NCI-H1930 (cell line): ENCODE results near the gene NECTIN1.

Experiments
- DNase-seq, 2 experiments: peaks; one replicate each; lab custom pipeline; 2025; lab: John Stamatoyannopoulos, UW

The NECTIN1 gene, protein sequence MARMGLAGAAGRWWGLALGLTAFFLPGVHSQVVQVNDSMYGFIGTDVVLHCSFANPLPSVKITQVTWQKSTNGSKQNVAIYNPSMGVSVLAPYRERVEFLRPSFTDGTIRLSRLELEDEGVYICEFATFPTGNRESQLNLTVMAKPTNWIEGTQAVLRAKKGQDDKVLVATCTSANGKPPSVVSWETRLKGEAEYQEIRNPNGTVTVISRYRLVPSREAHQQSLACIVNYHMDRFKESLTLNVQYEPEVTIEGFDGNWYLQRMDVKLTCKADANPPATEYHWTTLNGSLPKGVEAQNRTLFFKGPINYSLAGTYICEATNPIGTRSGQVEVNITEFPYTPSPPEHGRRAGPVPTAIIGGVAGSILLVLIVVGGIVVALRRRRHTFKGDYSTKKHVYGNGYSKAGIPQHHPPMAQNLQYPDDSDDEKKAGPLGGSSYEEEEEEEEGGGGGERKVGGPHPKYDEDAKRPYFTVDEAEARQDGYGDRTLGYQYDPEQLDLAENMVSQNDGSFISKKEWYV

DNA sequence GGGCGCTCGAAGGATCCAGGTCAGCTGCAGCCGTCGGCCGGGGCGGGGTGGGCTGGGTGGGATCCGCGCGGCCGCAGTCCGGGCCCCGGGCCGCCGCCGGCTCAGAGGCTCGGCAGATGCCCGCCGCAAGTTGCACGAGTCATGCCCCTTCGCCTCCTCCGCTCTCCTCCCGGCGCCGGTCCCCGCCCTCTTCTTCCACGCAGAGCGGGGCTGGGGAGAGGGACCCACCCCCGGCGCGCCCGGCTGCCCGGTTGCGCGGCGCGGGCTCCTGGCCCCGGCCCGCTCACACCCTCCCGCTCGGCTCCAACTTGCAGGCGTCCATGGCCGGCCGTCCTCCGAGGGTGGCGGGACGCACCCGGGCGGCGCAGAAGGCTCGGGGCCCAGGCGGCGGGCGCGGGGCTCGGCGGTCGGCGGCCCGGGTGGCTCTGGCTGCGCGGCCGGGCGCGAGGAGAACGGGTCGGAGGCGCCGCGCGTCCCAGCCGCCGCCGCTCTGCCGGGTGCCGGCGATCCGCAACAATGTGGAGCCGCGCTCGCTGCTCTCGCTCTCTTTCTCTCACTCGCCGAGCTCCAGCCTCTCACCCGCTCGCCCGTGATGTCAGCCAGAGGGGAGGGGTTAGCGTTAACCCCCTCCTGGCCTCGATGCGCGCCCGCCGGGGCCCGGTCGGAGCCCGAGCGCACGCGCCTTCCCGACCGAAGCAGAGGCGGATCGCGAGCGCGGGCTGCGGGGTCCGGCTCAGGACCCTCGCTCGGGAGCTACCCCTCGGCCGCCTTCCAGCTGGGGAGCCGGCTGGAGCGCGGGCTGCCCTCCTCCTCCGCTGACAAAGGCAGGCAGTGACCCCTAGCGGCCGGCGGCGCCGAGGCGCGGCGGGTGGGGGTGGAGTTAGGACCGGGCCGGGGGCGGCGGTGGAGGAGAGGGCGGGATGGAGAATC lies at the start of gene NECTIN1:
Gene NECTIN1, minus strand, starts transcription at position 550 of the 930 bp plus-strand sequence. CDS start 647 bp downstream, outside the sequence.
- peak; percentile 58 to 80 for DNase-seq

DNA sequence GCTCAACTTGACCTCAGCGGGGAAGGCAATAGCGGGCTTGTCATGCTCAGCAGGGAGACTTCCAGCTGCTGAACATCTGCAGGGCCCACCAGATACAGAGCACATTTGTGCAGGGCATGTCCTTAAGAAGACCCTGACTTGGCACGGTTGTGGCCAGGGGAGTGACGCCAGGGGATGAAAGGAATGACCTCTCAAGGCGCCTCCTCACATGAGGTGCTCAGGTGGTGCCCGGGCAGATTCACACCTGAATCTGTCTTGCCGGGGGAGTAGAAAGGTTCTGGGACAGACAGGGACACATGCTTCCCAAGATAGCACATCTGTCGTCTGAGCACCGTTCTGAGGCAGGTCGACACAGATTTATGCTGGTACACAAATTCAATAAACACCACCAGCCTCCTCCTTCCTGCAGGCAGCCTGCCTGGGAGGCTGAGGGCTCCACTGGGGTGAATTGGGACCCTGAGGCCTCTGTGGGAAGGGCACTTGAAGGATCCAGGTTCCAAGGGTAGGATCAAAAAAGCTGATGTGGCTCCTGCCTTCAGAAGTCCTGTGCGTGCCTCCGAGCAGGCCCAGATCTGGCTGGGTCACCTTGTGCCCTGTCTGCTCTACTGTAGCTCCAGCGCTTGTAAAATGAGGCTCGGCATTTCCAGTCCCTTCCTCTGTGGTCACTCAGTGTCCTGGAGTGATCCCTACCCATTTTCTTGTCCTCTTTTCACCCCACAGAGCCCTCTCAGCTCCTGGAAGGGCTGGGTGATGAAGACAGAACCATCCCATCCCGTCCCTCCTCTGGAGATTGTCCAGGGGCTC lies 49.6 kb upstream of the NECTIN1 start:
- no peak for DNase-seq

DNA sequence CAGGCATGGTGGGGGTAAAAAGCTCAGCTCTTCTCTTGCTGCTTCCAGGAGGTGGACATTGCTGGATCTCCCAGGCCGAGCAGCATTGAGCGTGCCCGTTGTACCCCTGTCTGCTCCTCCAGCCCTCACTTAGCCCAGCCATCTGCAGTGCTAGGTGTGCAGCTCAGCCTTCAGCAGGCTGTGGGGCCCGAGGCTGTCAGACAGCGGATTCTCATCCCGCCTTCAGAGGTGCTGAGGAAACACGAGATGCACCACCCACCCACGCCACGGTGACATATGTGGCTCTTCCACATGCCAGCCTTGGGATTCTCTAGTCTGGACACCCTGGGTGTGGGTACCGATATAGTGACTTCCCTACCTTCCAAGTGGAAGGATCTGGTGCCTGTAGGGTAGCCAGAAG lies 48.9 kb upstream of the NECTIN1 start:
- no peak for DNase-seq

DNA sequence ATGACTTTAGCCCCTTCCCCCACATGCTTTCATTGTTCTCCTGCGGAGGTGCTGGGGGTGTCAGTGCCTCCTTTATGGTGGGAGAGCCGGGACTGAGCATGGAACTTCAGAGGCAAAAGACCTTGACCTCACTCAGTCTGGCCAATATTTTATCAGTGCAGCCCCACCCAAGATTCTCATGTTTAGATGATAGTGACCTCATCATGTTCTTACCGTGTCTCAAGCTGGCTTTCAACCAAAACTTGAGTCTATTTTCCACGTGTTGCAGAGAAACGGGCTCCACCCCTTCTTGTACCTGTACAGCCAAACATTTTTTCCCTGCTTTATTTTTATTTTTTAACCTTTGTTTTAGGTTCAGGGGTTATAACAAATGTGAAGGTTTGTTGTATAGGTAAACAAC lies 47.7 kb upstream of the NECTIN1 start:
- no peak for DNase-seq

DNA sequence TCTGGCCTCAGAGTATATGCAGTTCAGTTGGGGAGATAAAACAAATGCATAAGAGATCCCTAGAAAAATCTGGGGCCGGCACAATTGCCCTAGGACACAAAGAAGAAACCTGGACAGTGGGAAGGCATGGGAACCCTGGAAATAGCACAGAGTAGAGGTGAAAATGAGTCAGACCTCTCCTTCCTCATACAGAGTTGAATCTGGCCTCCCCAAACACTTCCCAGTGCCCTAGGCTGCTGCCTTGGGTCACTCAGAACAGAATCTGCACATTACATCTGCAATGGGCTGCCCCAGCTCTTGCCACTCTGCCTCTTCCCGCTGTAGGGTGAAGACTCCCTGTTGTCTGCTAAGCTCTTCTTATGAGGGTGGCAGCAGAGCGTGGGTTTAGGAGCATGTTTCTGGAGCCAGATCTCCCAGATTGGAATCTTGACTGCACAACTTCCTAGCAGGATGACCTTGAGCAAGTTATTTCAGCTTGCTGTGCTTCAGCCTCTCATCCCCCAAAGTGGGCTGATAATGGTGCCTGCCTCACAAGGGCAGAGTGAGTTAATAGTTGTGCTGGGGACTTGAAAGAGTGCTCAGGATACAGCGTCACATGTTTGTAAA lies 47.1 kb upstream of the NECTIN1 start:
- no peak for DNase-seq

DNA sequence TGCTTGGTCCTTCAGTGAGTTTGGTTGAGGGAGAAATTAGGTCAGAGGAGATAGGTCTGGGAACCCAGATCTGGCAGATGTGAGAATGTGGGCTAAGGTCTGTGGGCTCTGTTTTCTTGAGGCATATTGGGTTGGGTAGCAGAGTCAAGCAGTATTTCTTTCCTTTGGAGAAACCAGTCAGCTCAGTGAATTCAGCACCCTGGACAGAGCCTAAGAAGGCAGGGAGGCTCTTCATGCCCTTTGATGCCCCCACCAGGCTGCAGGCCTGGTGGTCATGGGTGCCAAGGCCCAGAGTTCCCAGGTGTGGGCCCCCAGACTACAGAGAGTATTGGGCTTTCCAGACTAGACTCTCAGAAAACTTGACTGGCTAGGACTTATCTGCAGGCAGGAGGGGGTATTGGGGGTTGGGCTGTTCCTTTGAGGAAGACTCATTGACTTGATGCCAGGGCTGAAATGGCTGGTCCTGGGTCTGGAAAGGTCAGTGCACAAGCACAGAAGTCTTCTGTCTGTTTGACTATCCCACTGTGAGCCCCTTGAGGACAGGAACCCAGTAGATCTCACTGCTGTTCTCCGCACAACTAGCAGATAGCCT lies 45.3 kb upstream of the NECTIN1 start:
- DNase-seq: no peak

DNA sequence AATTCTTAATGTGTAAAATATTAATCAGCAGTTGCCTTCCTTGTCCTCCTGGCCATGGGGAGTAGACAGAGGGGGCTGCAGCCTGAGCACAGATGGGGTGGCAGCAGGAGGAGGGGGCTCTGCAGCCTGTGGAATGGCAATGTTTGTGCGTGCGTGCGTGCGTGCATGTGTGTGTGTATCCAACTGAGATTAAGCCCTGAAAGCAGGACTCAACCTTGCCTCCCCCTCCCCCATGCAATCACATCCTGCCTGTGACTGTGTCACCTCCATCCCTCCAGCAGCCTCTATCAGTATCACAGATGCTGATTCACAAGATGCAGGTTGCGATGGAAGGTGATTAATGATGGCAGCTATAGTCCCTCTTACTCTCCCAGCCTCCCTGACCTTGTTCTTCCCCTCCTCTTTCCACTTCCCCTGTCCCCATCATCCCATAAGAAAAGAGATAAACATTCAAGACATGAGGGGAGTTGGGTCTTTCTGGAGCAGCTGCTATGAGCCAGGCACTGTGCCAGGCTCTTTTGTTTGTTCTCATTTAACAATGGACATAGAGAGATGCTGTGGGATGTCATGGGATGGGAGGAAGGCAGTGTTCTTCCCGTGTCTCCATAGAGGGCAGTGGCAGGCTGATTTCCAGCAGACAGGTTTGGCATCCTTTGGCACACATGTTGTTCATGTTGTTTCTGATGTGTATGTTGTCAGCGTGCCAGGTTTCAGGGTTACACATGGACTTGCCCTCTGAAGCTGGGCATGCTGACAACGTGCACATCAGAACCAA lies 43.8 kb upstream of the NECTIN1 start:
- no peak for DNase-seq

DNA sequence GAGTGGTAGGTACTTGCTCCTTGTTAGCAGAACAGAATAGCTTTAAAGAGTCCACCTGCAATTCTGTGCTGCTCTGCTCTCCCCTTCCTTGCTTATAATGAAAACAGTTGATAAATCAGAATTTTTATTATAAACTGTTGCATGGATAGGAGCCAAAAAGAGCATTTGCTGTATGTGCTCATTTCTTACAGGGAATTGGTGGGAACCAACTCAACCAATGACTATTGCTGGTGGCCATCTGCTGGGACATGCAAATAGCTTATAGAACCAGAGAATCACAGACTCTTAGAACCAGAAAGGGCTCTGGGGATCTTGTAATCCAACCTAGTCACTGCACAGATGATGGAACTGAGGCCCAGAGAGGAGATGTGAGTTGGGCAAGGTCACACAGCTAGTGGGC lies 43.1 kb upstream of the NECTIN1 start:
- no peak for DNase-seq

DNA sequence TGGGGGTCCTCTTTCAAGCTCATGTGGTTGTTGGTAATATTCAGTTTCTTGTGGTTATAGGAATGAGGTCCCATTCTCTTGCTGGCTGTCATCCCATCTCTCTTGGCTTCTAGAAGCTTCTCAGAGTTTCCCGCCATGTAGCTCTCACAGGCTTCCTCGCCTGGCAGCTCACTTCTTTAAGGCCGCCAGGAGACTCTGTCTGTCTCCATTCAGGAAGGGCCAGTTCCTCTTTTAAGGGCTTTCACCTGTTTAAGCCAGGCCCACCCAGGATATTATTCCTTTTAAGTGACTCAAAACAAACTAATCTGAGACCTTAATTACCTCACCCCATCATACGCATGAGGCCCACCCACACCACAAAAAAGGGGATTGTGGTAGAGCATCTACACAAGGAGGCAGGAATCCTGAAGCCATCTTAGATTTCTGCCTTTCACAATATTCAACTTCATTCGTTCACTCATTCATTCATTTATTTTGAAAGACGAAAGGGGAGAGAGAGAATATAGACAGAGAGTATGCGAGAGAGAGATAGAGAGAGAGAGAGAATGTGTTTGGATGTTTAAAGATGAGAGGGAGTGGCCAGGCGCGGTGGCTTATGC lies 42.3 kb upstream of the NECTIN1 start:
- no peak for DNase-seq

DNA sequence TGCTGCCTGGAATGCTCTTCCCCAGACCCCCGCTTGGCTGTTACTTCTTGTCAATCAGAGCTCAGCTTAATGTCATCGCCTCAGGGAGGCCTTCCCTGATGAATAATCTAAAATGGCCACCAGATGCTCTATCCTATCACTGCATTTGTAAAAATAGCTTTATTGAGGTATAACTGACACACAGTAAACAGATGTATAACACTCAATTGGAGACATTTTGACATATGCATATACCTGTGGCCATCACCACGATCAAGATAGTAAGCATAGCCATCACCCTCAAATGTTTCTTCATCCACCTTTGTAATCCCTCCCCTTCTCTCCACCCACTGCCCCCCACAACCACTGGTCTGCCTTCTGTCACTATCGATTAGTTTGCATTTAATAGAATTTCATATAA lies 36.6 kb upstream of the NECTIN1 start:
- no peak for DNase-seq

DNA sequence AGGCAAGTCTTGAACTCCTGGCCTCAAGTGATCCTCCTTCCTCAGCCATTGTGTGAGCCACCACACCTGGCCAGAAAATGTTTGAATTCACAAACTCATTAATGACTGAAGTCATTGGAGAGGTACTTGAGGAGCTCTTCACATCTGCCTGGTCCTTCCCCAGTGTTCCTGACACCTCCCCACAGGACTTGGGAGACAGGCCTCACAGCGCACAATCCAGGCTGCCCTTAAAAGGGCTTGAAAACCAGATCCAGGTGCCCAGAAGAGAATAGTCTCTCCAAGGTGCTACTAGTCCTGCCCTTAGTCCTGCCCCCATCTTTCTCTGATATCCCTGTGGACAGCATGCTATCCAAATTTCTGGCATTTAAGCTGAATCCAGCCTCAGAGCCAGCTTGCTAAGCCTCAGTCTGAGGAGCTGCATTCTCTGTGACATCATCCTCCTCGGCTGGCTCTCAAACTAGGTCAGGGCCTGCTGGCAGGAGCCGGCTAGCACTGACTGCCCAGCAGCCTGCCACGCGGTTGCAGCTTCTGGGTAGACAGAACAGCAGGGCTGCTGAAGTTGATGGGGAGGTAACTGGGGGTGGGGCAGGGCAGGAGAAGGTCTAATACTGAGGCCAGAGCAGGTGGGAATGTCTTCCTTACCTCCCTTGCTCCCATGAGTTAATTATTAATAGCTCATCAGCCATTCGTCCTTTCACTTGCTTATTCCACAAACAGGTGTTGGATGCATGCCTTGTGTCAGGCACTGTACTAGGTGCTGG lies 35.3 kb upstream of the NECTIN1 start:
- no peak for DNase-seq

DNA sequence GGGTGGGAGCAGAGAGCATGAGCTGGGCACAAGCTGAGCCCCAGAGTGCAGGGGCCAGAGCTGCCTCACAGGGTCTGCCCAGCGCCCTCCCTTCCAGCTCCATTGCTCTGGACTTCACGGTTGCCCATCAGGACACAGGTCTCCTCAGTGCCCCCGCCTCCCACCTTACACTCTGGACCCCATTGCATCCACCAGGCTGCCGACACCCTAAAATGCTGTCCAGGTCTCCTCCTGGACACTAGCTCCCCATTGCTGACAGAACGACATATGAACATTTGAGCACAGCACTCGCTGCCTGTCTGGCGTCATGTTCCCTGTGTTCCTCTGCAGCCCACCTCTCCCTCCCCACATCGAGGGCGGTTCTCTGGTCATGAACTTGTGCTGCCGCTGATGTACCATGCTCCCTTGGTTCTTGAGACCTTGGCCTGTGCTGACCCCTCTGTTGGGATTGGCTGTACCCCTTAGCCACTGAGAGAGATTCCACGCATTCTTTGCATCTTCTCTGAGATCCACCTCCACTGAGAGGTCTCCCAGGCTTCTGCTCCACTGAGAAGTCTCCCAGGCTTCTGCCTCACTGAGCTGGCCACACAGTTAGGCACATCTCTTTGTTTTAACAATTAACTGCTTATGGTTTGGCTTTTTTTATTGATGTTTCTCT lies 34.2 kb upstream of the NECTIN1 start:
- no peak for DNase-seq

DNA sequence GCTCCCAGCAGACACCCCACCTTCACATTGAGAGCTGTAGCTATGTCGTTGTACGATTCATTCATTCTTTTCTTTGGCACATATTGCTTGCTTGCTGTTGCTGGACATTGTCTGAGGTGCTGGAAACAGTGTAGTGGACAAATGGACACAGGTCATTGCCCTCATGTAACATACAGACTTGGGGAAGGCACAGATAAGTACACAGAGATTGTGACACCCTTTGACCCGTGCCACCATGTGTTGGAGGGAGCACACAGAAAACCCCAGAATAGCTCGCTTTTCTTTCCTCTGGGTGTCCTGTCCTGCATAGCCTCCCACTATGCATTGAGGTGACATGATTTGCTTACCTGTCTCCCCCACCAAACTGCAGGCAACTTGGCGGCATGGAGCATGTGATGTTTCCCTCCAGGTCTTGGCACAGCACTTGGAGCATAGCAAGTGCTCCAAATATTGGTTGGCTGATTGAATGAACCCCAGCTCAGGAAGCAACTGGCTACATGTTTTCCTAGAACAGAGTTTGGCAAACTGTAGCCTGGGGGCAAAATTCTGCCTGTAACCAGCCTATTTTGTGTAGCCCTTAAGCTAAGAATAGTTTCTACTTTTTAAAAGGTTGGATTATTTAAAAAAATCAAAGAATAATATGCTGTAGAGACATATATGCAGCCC lies 30.9 kb upstream of the NECTIN1 start:
- DNase-seq: no peak

DNA sequence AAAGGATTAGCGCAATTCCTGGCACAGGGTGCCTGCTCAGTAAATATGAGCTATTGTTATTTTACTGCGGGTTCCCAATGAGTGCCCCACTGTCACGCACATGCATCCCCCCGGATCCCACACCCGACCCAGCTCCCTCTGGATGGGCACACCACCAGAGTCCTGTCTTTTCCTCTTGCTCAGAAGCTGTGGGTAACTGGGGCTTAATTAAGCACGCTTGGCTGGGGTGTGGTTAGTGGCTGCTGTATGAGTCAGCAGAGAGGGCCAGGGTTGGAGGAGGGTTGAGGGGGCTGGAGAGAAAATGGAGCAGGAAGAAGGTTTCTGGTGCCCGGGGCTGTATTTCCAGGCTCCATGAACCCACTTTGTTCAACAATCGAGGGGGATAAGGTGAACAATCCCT lies 30.3 kb upstream of the NECTIN1 start:
- no peak for DNase-seq

DNA sequence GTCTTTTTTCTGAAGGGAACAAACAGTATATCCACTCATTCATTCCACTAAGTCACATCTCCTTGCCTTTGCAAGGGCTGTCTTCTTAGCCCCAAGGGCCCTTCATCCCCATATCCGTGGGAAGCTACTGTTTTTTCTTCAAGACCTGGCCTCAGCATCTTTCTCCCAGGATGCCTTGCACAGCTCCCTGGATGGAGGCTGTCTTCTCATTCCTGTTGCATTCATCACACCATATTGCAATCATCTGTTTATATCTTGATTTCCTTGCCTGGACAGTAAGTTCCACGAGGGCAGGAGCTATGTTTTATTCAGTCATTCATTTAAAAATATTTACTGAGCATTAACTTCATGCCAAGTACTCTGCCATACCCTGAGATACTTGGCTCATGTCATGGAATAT lies 29.3 kb upstream of the NECTIN1 start:
- no peak for DNase-seq

DNA sequence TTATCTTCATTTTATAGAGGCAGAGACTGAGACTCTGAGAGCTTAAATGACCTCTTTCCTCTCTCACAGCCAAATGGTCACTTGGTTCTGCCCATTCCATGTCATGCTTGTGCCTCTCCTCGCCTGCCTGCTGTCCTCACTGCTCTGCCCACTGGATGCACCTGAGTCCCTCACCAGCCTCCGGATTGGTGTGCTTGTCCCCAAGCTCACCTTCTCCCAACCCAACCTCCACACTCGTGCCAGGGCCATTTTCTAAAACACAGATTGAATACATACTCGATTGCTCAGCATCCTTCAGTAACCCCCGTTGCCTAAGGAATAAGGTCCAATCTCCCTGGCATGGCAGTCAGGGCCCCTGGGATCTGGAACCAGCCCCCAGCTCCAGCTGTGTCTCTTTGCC lies 28.4 kb upstream of the NECTIN1 start:
- no peak for DNase-seq

DNA sequence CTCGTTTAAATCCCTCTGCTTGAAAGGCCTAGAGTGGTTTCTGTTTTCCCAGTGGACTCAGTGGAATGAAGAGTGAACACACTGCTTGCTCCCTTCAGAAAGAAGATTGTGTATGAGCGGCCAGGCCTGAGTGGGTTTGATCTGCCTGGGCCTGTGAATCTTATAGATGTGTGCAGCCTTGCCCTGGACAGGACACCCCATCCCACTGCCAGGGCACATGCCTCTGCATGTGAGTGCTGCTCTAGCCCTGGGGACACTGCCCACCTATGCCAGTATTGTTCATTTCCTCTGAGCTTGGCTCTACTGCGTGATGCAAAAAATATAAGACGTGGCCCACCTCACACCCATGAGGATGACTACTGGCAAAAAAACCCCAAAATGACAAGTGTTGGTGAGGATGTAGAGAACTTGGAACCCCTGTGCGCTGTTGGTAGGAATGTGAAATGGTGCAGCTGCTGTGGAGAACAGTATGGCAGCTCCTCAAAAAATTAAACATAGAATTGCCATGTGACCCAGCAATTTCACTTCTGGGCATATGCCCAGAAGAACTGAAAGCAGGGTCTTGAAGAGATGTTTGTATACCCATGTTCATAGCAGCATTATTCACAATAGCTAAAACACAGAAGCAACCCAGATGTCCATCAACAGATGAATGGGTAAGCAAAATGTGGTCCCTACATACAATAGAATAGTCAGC lies 27.3 kb upstream of the NECTIN1 start:
- no peak for DNase-seq
